MM.1S (cell line): ENCODE data around the gene POLR2E.
A peak's percentile ranks its signal among the peaks of the same experiment; 100 is the strongest.

ENCODE experiments used
- DNase-seq: peaks from one replicate; pipeline ENCODE4 v3.0.0-alpha.2; 2015
- H2AFZ ChIP-seq: fragments of 300-600 bp; sonication (generic); 2 replicates; pipeline ENCODE4 v1.6.0; 2016; ENCODE audit warnings: antibody characterized with exemption, low read length
- H3F3A ChIP-seq: fragments of 300-600 bp; sonication (generic); 2 replicates; pipeline ENCODE4 v1.6.1; 2016; ENCODE audit warnings: mild to moderate bottlenecking, antibody characterized with exemption, low read length, moderate library complexity, mixed read lengths; ENCODE audit not compliant: insufficient read depth
- H3K27ac ChIP-seq: fragments of 300-600 bp; sonication (generic); 2 replicates; pipeline ENCODE4 v1.5.1; 2016; ENCODE audit warnings: mild to moderate bottlenecking, low read length
- H3K27me3 ChIP-seq: fragments of 300-600 bp; sonication (generic); replicated peaks from 2 replicates; pipeline ENCODE4 v1.6.0; 2016; ENCODE audit warnings: low read length; ENCODE audit not compliant: insufficient read depth
- H3K36me3 ChIP-seq: fragments of 300-600 bp; sonication (generic); replicated peaks from 2 replicates; pipeline ENCODE4 v1.6.1; 2016; ENCODE audit warnings: mild to moderate bottlenecking, low read length, mixed read lengths; ENCODE audit not compliant: insufficient read depth
- H3K4me1 ChIP-seq: fragments of 300-600 bp; sonication (generic); 2 replicates; pipeline ENCODE4 v1.6.1; 2016; ENCODE audit warnings: low read length, mixed read lengths
- H3K4me2 ChIP-seq: fragments of 300-600 bp; sonication (generic); 2 replicates; pipeline ENCODE4 v1.6.0; 2016; ENCODE audit warnings: low read depth, low read length
- H3K4me3 ChIP-seq: fragments of 300-600 bp; sonication (generic); 2 replicates; pipeline ENCODE4 v1.5.1; 2016; ENCODE audit warnings: low read length, mixed read lengths
- H3K79me2 ChIP-seq: fragments of 300-600 bp; sonication (generic); 2 replicates; pipeline ENCODE4 v1.6.1; 2016; ENCODE audit warnings: mixed run types, low read length, mixed read lengths
- H3K9ac ChIP-seq: fragments of 300-600 bp; sonication (generic); 2 replicates; pipeline ENCODE4 v1.6.1; 2016; ENCODE audit warnings: low read length, mixed read lengths
- H3K9me2 ChIP-seq: fragments of 300-600 bp; sonication (generic); replicated peaks from 2 replicates; pipeline ENCODE4 v1.6.1; 2016; ENCODE audit warnings: mild to moderate bottlenecking, low read length, mixed read lengths; ENCODE audit not compliant: insufficient read depth
- H3K9me3 ChIP-seq: fragments of 300-600 bp; sonication (generic); replicated peaks from 2 replicates; pipeline ENCODE4 v1.6.1; 2016; ENCODE audit warnings: mild to moderate bottlenecking, low read length, mixed read lengths; ENCODE audit not compliant: insufficient read depth
- H4K20me1 ChIP-seq: fragments of 300-600 bp; sonication (generic); 2 replicates; pipeline ENCODE4 v1.6.1; 2016; ENCODE audit warnings: mild to moderate bottlenecking, low read length, moderate library complexity, mixed read lengths; ENCODE audit not compliant: insufficient read depth
- EZH2 ChIP-seq: fragments of 300-600 bp; sonication (generic); optimal IDR thresholded peaks from 2 replicates; pipeline ENCODE3; 2017; ENCODE audit warnings: low read depth, mild to moderate bottlenecking, antibody characterized with exemption, low read length, mixed read lengths
- EZH2phosphoT487 ChIP-seq: fragments of 300-600 bp; sonication (generic); IDR thresholded peaks from 2 replicates; pipeline ENCODE4 v1.6.1; 2018; ENCODE audit warnings: antibody characterized with exemption, low read length
- TF ChIP-seq, protein P1 (sequence below): fragments of 300-600 bp; sonication (generic); IDR thresholded peaks from 2 replicates; pipeline ENCODE4 v1.5.1; 2016; ENCODE audit warnings: antibody characterized with exemption, low read length, mixed read lengths

POLR2E gene

DNA sequence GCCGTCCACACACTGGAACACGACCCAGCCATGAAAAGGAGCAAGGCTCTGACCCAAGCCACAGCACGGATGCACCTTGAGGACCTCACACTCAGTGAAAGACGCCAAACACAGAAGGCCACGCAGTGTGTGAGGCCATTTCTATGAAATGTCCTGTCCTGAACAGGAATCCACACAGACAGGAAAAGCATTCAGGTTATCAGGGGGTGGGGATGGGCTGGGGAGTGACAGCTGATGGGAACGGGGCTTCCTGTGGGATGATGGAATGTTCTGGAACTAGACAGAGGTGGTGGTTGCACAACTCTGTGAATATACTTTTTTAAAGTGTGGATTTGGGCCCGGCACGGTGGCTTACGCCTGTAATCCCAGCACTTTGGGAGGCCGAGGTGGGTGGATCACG, 39.3 kb upstream of the POLR2E start:
- no peak overlapping the region for H3K27ac ChIP-seq
- no peaks in the 10 kb centered on the region for H3K27me3 ChIP-seq
- peaks cover 30% of the 10 kb centered on the region; the same call in 1 of the 2 replicates for H3K4me1 ChIP-seq
- no peak overlapping the region for H2AFZ ChIP-seq
- TF ChIP-seq EZH2phosphoT487 (no peak), EZH2 (no peak)
- TF ChIP-seq, protein P1, sequence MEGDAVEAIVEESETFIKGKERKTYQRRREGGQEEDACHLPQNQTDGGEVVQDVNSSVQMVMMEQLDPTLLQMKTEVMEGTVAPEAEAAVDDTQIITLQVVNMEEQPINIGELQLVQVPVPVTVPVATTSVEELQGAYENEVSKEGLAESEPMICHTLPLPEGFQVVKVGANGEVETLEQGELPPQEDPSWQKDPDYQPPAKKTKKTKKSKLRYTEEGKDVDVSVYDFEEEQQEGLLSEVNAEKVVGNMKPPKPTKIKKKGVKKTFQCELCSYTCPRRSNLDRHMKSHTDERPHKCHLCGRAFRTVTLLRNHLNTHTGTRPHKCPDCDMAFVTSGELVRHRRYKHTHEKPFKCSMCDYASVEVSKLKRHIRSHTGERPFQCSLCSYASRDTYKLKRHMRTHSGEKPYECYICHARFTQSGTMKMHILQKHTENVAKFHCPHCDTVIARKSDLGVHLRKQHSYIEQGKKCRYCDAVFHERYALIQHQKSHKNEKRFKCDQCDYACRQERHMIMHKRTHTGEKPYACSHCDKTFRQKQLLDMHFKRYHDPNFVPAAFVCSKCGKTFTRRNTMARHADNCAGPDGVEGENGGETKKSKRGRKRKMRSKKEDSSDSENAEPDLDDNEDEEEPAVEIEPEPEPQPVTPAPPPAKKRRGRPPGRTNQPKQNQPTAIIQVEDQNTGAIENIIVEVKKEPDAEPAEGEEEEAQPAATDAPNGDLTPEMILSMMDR, result no peak
- H4K20me1 ChIP-seq, result no peaks in the 10 kb centered on the region
- no peaks in the 10 kb centered on the region for H3K9me3 ChIP-seq
- DNase-seq, result no peak
- no peak overlapping the region for H3K9ac ChIP-seq
- H3F3A ChIP-seq, result peaks cover 27% of the 10 kb centered on the region
- H3K4me3 ChIP-seq, result no peak overlapping the region
- H3K4me2 ChIP-seq, result no peak overlapping the region
- no peaks in the 10 kb centered on the region for H3K9me2 ChIP-seq
- H3K79me2 ChIP-seq, result peaks cover 48% of the 10 kb centered on the region
- no peaks in the 10 kb centered on the region for H3K36me3 ChIP-seq

DNA sequence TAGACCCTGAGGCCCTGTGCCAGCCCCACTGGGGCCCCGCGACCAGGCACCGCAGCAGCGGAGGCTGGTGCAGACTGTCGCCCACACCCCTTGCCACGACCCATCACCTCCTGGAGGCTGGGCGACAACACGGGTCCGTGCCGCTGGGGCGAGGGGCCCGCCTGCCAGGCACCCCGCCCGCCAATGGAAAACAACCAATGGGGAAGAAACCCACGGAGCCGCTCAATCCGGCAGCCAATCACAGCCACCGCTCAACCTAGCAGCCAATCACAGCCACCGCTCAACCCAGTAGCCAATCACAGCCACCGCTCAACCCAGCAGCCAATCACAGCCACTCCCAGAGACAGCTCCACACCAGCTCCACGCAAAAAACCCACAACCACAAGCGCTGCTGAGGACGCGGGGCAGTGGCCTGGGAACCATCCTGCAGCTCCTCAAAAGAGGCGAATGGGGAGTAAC, 38.3 kb upstream of the POLR2E start:
- peak overlapping the region; percentile 72 for H2AFZ ChIP-seq

DNA sequence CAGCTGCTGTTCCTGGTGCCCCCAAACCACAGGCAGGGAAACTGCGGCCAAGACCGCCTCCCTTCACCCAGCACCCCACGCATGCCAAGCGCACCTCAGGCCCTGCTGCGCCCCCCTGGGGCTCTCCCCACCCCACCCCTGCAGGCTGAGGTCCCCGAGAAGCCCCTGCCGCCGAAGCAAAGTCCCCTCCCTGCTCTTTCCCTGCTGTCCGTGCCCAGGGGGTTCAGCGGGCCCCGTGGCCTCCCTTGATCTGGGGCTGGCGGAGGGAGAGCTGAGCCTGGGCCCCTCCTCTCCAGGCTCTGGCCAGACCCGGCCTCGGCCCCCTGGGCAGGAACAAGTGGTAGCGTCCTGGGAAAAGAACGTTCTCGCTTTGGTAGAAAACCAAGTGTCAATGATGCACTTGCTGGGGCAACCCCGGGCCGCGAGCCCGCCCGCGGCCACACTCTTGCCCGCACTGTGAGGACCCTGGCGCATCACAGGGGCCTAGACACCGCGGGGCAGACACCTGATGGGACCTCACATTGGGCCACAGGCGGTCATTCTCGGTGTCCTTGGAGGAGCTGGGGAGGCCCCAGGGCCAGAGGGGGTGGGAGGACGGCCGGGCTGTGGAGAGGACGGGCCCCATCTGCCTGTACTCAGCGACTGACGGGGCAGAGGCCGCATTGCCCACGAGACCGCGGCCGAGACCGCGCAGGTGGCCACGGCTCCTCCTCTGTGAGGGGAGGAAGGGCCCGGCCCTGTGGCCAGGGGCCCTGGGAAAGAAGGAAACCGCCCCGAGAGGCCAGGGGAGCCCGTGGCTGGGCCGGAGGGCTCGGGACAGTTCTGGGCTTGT, 37.6 kb upstream of the POLR2E start:
- Histone ChIP-seq H2AFZ (peak overlapping the region; percentile 42), H3K9me2 (no peaks in the 10 kb centered on the region), H3K79me2 (peaks cover 53% of the 10 kb centered on the region), H3K36me3 (no peaks in the 10 kb centered on the region), H3K9me3 (no peaks in the 10 kb centered on the region), H3F3A (peaks cover 27% of the 10 kb centered on the region), H3K27me3 (no peaks in the 10 kb centered on the region), H3K4me2 (peak overlapping the region; percentile 100), H3K4me1 (peaks cover 30% of the 10 kb centered on the region; the same call in 1 of the 2 replicates), H3K9ac (peak overlapping the region; percentile 76), H4K20me1 (no peaks in the 10 kb centered on the region), H3K27ac (peak overlapping the region; percentile 83), H3K4me3 (peak overlapping the region; percentile 72)
- DNase-seq, result peak; percentile 27
- TF ChIP-seq EZH2 (no peak), EZH2phosphoT487 (no peak)
- TF ChIP-seq, protein P1, result no peak

More for the DNA sequence above, 38.3 kb upstream of the POLR2E start:
- no peaks in the 10 kb centered on the region for H3K36me3 ChIP-seq
- peaks cover 48% of the 10 kb centered on the region for H3K79me2 ChIP-seq
- H3K9me2 ChIP-seq, result no peaks in the 10 kb centered on the region
- peak overlapping the region; percentile 76 for H3K9ac ChIP-seq
- H3K4me2 ChIP-seq, result peak overlapping the region; percentile 100
- H3K4me3 ChIP-seq, result peak overlapping the region; percentile 72
- H3F3A ChIP-seq, result peaks cover 27% of the 10 kb centered on the region
- TF ChIP-seq EZH2, result no peak
- no peaks in the 10 kb centered on the region for H3K27me3 ChIP-seq
- peak; percentile 94 for DNase-seq
- peak overlapping the region; percentile 83 for H3K27ac ChIP-seq
- no peaks in the 10 kb centered on the region for H4K20me1 ChIP-seq
- H3K9me3 ChIP-seq, result no peaks in the 10 kb centered on the region
- peaks cover 30% of the 10 kb centered on the region; the same call in 1 of the 2 replicates for H3K4me1 ChIP-seq
